Neural cell (in vitro differentiated cells): ENCODE data around the gene SRGAP3. TPM values are rescaled to one million over a fixed set of nuclear protein-coding genes. Genes with fewer than 3 reads are reported as not detected.
A peak's percentile ranks its signal among the peaks of the same experiment; 100 is the strongest.

Experiments
- H2AFZ ChIP-seq: fragments of 200-600, 300-800 bp; sonication (generic), shearing (Covaris generic); 2 replicates; pipeline ENCODE4 v1.6.0; 2014; ENCODE audit warnings: low read depth, mild to moderate bottlenecking, antibody characterized with exemption, low read length, moderate library complexity
- H3F3A ChIP-seq: fragments of 200-600 bp; shearing (Covaris generic); 2 replicates; pipeline ENCODE4 v1.6.1; 2016; ENCODE audit warnings: mild to moderate bottlenecking, moderate library complexity, mixed read lengths, antibody characterized with exemption, low read length; ENCODE audit not compliant: insufficient read depth, poor library complexity, severe bottlenecking
- H3K27ac ChIP-seq: fragments of 200-600, 300-800 bp; sonication (generic), shearing (Covaris generic); 2 replicates; pipeline ENCODE4 v1.5.1; 2014; ENCODE audit warnings: mild to moderate bottlenecking, low read length, moderate library complexity
- H3K27me3 ChIP-seq: fragments of 300-800, 200-600 bp; sonication (generic), shearing (Covaris generic); 2 replicates; pipeline ENCODE4 v1.6.0; 2014; ENCODE audit warnings: mild to moderate bottlenecking, low read depth, low read length, moderate library complexity; ENCODE audit not compliant: insufficient read depth
- H3K36me3 ChIP-seq: fragments of 300-800, 200-600 bp; sonication (generic), shearing (Covaris generic); 2 replicates; pipeline ENCODE4 v1.5.1; 2014; ENCODE audit warnings: mild to moderate bottlenecking, antibody characterized with exemption, low read length, moderate library complexity; ENCODE audit not compliant: insufficient read depth
- H3K4me2 ChIP-seq: fragments of 300-800, 200-600 bp; sonication (generic), shearing (Covaris generic); 2 replicates; pipeline ENCODE4 v1.6.0; 2014; ENCODE audit warnings: mild to moderate bottlenecking, low read length
- H3K4me3 ChIP-seq: fragments of 300-800, 200-600 bp; sonication (generic), shearing (Covaris generic); 2 replicates; pipeline ENCODE4 v1.5.1; 2014; ENCODE audit warnings: mild to moderate bottlenecking, low read length, moderate library complexity
- H3K79me2 ChIP-seq: fragments of 200-600 bp; shearing (Covaris generic); replicated peaks from 2 replicates; pipeline ENCODE4 v1.6.0; 2014; ENCODE audit warnings: mild to moderate bottlenecking, low read length, moderate library complexity; ENCODE audit not compliant: insufficient read depth
- H3K9ac ChIP-seq: fragments of 300-800, 200-600 bp; sonication (generic), shearing (Covaris generic); 2 replicates; pipeline ENCODE4 v1.6.1; 2016; ENCODE audit warnings: mild to moderate bottlenecking, low read length, mixed read lengths
- H3K9me2 ChIP-seq: fragments of 200-600 bp; shearing (Covaris generic); 2 replicates; pipeline ENCODE4 v1.6.1; 2016; ENCODE audit warnings: mild to moderate bottlenecking, low read length, mixed read lengths; ENCODE audit not compliant: insufficient read depth
- H3K9me3 ChIP-seq: fragments of 200-600, 300-800 bp; sonication (generic), shearing (Covaris generic); 2 replicates; pipeline ENCODE4 v1.6.1; 2016; ENCODE audit warnings: mild to moderate bottlenecking, mixed run types, low read length, moderate library complexity, mixed read lengths
- H4K20me1 ChIP-seq: fragments of 200-600 bp; shearing (Covaris generic); 2 replicates; pipeline ENCODE4 v1.6.1; 2016; ENCODE audit warnings: mild to moderate bottlenecking, mixed run types; ENCODE audit not compliant: insufficient read depth
- EP300 ChIP-seq: fragments of 450-650 bp; conservative IDR thresholded peaks from 2 replicates; pipeline ENCODE4 v1.6.1; 2014; ENCODE audit warnings: antibody characterized with exemption, mild to moderate bottlenecking, moderate library complexity; ENCODE audit not compliant: poor library complexity, severe bottlenecking
- EZH2 ChIP-seq: fragments of 200-600, 300-800 bp; shearing (Covaris generic), sonication (generic); IDR thresholded peaks from 2 replicates; pipeline ENCODE4 v1.6.1; 2014; ENCODE audit warnings: antibody characterized with exemption, low read length, borderline replicate concordance, mild to moderate bottlenecking; ENCODE audit not compliant: insufficient read depth, poor library complexity, severe bottlenecking
- MXI1 ChIP-seq: fragments of 450-650 bp; conservative IDR thresholded peaks from 2 replicates; pipeline ENCODE4 v1.6.1; 2014; ENCODE audit warnings: antibody characterized with exemption, mild to moderate bottlenecking; ENCODE audit not compliant: poor library complexity, severe bottlenecking
- POLR2AphosphoS5 ChIP-seq: IDR thresholded peaks from 2 replicates; pipeline ENCODE4 v1.6.1; 2012
- RAD21 ChIP-seq: fragments of 450-650 bp; conservative IDR thresholded peaks from 2 replicates; pipeline ENCODE4 v1.6.1; 2014; ENCODE audit warnings: antibody characterized with exemption, mild to moderate bottlenecking, moderate library complexity
- SMC3 ChIP-seq: fragments of 450-650 bp; conservative IDR thresholded peaks from 2 replicates; pipeline ENCODE4 v1.6.1; 2014; ENCODE audit warnings: antibody characterized with exemption, mild to moderate bottlenecking, moderate library complexity; ENCODE audit not compliant: poor library complexity
- TAF1 ChIP-seq: IDR thresholded peaks from 2 replicates; pipeline ENCODE4 v1.6.1; 2012; ENCODE audit warnings: low read depth
- polyA plus RNA-seq: library from polyadenylated mRNA; depleted of rRNA; stranded (reverse); fragments of >200 nt; gene quantifications from 2 replicates; pipeline ENCODE4 v1.2.3, GENCODE V29; 2014
- TF ChIP-seq, protein P1 (sequence below): fragments of 450-650 bp; IDR thresholded peaks from 2 replicates; pipeline ENCODE4 v1.5.1; 2014; ENCODE audit warnings: antibody characterized with exemption, mild to moderate bottlenecking, moderate library complexity; ENCODE audit not compliant: poor library complexity, severe bottlenecking
- TF ChIP-seq, protein P2 (sequence below): IDR thresholded peaks from 2 replicates; pipeline ENCODE4 v1.6.1; 2012; ENCODE audit warnings: borderline replicate concordance

The SRGAP3 gene
- polyA plus RNA-seq, 1 donor from 2014 or later, result 31.5 TPM

DNA sequence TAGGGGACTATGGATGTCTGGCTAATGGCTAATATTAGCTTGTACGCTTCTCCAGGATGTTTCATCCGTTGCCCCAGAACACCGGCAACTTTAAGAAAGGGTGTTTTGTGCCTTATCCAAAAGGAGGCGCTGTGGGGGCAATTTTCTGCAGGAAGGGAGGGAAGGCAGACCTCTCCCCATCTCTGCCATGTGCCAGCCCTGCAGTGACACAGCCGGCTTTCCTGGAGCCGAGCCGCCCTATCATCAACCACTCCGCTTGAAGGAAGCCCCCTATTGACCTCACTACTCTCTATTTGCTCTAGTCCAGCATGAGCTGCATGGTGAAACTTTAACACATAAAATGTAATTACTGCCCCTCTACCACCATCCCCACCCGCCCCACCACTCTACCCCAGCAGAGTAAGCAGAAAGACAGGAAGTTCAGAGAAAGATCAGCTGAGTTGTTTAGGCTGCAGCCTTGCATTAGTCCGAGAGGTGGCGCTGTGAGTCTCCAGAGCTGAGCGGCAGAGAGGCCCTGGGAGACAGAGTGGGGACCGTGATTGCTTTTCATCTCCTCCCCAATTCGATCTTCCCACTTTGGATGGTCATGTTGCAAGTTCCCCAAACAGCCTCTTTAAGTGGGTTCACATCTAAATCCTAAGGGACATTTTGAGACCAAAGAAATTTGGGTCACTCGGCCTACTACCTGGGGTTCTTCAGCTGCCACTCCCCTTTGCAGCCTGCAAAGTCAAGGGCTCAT, 261.6 kb downstream of the SRGAP3 start:
- Histone ChIP-seq H3K4me2 (no peak overlapping the region), H3K9me2 (no peaks in the 10 kb centered on the region)

DNA sequence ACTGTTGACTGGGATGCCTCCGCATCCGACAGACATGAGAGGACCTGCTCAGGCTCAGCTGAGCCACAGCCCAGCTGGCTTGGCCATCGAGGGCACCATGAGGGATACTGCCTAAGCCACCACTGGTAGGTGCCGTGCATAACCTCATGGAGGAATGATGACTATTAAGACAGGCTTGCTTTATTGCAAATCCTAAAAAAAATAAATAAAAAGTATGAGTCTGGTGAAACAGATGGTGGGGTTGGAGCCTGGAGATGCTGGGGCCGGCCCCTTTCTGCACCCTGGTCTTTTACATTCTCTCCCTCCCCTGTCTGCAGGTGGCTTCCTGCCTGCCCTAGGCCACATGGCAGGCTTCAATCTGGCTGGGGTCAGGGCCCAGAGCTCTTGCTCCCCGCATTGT, 262.2 kb downstream of the SRGAP3 start:
- Histone ChIP-seq H3K9ac (no peak overlapping the region), H3K9me3 (no peaks in the 10 kb centered on the region), H3K79me2 (no peaks in the 10 kb centered on the region), H3K36me3 (peaks cover 18% of the 10 kb centered on the region), H3K9me2 (no peaks in the 10 kb centered on the region), H3K27me3 (no peaks in the 10 kb centered on the region), H2AFZ (no peak overlapping the region), H3K27ac (no peak overlapping the region), H3F3A (no peaks in the 10 kb centered on the region), H3K4me3 (no peak overlapping the region), H3K4me2 (no peak overlapping the region), H4K20me1 (no peaks in the 10 kb centered on the region)
- no peak for TF ChIP-seq POLR2AphosphoS5

More for the DNA sequence above, 261.6 kb downstream of the SRGAP3 start:
- no peak overlapping the region for H3K9ac ChIP-seq
- H3K27me3 ChIP-seq, result no peaks in the 10 kb centered on the region
- H3F3A ChIP-seq, result no peaks in the 10 kb centered on the region
- H3K36me3 ChIP-seq, result peaks cover 18% of the 10 kb centered on the region
- no peaks in the 10 kb centered on the region for H4K20me1 ChIP-seq
- no peaks in the 10 kb centered on the region for H3K9me3 ChIP-seq
- H3K27ac ChIP-seq, result no peak overlapping the region
- TF ChIP-seq POLR2AphosphoS5, result no peak
- peak; percentile 80 for TF ChIP-seq SMC3
- TF ChIP-seq RAD21, result peak; percentile 73
- no peak for TF ChIP-seq EZH2
- TF ChIP-seq MXI1, result no peak
- TF ChIP-seq, protein P1, sequence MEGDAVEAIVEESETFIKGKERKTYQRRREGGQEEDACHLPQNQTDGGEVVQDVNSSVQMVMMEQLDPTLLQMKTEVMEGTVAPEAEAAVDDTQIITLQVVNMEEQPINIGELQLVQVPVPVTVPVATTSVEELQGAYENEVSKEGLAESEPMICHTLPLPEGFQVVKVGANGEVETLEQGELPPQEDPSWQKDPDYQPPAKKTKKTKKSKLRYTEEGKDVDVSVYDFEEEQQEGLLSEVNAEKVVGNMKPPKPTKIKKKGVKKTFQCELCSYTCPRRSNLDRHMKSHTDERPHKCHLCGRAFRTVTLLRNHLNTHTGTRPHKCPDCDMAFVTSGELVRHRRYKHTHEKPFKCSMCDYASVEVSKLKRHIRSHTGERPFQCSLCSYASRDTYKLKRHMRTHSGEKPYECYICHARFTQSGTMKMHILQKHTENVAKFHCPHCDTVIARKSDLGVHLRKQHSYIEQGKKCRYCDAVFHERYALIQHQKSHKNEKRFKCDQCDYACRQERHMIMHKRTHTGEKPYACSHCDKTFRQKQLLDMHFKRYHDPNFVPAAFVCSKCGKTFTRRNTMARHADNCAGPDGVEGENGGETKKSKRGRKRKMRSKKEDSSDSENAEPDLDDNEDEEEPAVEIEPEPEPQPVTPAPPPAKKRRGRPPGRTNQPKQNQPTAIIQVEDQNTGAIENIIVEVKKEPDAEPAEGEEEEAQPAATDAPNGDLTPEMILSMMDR, result peak; percentile 70
- TF ChIP-seq EP300, result no peak
- TF ChIP-seq, protein P2, sequence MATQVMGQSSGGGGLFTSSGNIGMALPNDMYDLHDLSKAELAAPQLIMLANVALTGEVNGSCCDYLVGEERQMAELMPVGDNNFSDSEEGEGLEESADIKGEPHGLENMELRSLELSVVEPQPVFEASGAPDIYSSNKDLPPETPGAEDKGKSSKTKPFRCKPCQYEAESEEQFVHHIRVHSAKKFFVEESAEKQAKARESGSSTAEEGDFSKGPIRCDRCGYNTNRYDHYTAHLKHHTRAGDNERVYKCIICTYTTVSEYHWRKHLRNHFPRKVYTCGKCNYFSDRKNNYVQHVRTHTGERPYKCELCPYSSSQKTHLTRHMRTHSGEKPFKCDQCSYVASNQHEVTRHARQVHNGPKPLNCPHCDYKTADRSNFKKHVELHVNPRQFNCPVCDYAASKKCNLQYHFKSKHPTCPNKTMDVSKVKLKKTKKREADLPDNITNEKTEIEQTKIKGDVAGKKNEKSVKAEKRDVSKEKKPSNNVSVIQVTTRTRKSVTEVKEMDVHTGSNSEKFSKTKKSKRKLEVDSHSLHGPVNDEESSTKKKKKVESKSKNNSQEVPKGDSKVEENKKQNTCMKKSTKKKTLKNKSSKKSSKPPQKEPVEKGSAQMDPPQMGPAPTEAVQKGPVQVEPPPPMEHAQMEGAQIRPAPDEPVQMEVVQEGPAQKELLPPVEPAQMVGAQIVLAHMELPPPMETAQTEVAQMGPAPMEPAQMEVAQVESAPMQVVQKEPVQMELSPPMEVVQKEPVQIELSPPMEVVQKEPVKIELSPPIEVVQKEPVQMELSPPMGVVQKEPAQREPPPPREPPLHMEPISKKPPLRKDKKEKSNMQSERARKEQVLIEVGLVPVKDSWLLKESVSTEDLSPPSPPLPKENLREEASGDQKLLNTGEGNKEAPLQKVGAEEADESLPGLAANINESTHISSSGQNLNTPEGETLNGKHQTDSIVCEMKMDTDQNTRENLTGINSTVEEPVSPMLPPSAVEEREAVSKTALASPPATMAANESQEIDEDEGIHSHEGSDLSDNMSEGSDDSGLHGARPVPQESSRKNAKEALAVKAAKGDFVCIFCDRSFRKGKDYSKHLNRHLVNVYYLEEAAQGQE, result no peak
- no peak for TF ChIP-seq TAF1
- no peak overlapping the region for H3K4me3 ChIP-seq
- H3K79me2 ChIP-seq, result no peaks in the 10 kb centered on the region
- no peak overlapping the region for H2AFZ ChIP-seq
